ENCODE results near the gene PAGR1. TPM values are rescaled to one million over a fixed set of nuclear protein-coding genes. Genes with fewer than 3 reads are reported as not detected.
A peak's percentile ranks its signal among the peaks of the same experiment; 100 is the strongest.

Gene PAGR1
- total and polyA plus RNA-seq, 2 of the 13 experiments (the other 11 are each of a cell fraction or from before 2014, with no cell fraction given) = 9.8 to 66.4 TPM

- TF ChIP-seq ZBTB37 (CRISPR knock-in tag; IDR thresholded peaks at IDR 0.05) (no peak), ZNF674 (CRISPR knock-in tag; IDR thresholded peaks at IDR 0.05; ENCODE audit: low read depth) (no peak), GATA4 (IDR thresholded peaks at IDR 0.05; ENCODE audit: borderline replicate concordance, low read depth) (no peak), MEIS2 (CRISPR knock-in tag; IDR thresholded peaks at IDR 0.05) (peak; percentile 35; the same call in 1 of the 2 replicates), TFDP2 (CRISPR knock-in tag; IDR thresholded peaks at IDR 0.05) (0 out of 2 replicates have a peak, but pooled peaks have one; percentile 39), HOXA5 (CRISPR knock-in tag; IDR thresholded peaks at IDR 0.05) (0 out of 2 replicates have a peak, but pooled peaks have one; percentile 5), KDM4B (CRISPR knock-in tag; IDR thresholded peaks at IDR 0.05) (0 out of 2 replicates have a peak, but pooled peaks have one; percentile 21), ARNT2 (CRISPR knock-in tag; IDR thresholded peaks at IDR 0.05; ENCODE audit: low read depth) (0 out of 2 replicates have a peak, but pooled peaks have one; percentile 49), MIXL1 (CRISPR knock-in tag; IDR thresholded peaks at IDR 0.05) (0 out of 2 replicates have a peak, but pooled peaks have one; percentile 37), DNMT1 (CRISPR knock-in tag; IDR thresholded peaks at IDR 0.05) (peak; percentile 69; the same call in 1 of the 2 replicates), MED1 (CRISPR knock-in tag; IDR thresholded peaks at IDR 0.05) (peak; percentile 46; the same call in 1 of the 2 replicates), ZNF572 (CRISPR knock-in tag; IDR thresholded peaks at IDR 0.05) (0 out of 2 replicates have a peak, but pooled peaks have one; percentile 74), ZBTB7A (CRISPR knock-in tag; IDR thresholded peaks at IDR 0.05) (peak; percentile 43; the same call in 1 of the 2 replicates), ETV5 (CRISPR knock-in tag; IDR thresholded peaks at IDR 0.05; ENCODE audit: borderline replicate concordance) (peak; percentile 44; the same call in 1 of the 2 replicates), RCOR2 (CRISPR knock-in tag; IDR thresholded peaks at IDR 0.05) (no peak), TGIF2 (CRISPR knock-in tag; IDR thresholded peaks at IDR 0.05) (peak; percentile 82)
- TF ChIP-seq, protein P1, sequence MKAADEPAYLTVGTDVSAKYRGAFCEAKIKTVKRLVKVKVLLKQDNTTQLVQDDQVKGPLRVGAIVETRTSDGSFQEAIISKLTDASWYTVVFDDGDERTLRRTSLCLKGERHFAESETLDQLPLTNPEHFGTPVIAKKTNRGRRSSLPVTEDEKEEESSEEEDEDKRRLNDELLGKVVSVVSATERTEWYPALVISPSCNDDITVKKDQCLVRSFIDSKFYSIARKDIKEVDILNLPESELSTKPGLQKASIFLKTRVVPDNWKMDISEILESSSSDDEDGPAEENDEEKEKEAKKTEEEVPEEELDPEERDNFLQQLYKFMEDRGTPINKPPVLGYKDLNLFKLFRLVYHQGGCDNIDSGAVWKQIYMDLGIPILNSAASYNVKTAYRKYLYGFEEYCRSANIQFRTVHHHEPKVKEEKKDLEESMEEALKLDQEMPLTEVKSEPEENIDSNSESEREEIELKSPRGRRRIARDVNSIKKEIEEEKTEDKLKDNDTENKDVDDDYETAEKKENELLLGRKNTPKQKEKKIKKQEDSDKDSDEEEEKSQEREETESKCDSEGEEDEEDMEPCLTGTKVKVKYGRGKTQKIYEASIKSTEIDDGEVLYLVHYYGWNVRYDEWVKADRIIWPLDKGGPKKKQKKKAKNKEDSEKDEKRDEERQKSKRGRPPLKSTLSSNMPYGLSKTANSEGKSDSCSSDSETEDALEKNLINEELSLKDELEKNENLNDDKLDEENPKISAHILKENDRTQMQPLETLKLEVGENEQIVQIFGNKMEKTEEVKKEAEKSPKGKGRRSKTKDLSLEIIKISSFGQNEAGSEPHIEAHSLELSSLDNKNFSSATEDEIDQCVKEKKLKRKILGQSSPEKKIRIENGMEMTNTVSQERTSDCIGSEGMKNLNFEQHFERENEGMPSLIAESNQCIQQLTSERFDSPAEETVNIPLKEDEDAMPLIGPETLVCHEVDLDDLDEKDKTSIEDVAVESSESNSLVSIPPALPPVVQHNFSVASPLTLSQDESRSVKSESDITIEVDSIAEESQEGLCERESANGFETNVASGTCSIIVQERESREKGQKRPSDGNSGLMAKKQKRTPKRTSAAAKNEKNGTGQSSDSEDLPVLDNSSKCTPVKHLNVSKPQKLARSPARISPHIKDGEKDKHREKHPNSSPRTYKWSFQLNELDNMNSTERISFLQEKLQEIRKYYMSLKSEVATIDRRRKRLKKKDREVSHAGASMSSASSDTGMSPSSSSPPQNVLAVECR (CRISPR knock-in tag; IDR thresholded peaks at IDR 0.05; ENCODE audit: borderline replicate concordance) = peak; percentile 23; the same call in 1 of the 2 replicates
- TF ChIP-seq, protein P2, sequence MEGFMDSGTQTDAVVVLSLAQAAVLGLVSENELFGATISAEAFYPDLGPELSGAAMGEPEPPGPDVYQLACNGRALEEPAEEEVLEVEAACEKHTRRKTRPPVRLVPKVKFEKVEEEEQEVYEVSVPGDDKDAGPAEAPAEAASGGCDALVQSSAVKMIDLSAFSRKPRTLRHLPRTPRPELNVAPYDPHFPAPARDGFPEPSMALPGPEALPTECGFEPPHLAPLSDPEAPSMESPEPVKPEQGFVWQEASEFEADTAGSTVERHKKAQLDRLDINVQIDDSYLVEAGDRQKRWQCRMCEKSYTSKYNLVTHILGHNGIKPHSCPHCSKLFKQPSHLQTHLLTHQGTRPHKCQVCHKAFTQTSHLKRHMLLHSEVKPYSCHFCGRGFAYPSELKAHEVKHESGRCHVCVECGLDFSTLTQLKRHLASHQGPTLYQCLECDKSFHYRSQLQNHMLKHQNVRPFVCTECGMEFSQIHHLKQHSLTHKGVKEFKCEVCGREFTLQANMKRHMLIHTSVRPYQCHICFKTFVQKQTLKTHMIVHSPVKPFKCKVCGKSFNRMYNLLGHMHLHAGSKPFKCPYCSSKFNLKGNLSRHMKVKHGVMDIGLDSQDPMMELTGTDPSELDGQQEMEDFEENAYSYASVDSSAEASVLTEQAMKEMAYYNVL (CRISPR knock-in tag; IDR thresholded peaks at IDR 0.05; ENCODE audit: borderline replicate concordance) = no peak
Observed at GRCh38 chr16:29848420-29849297, 32.7 kb downstream of the PAGR1 start (continued).

Measured in HepG2 (cell line).